Astrocyte (in vitro differentiated cells and primary cell): ENCODE results near the gene FOXF1. TPM values are rescaled to one million over a fixed set of nuclear protein-coding genes. Genes with fewer than 3 reads are reported as not detected.

Source experiments
- DNase-seq: peaks from one replicate; pipeline ENCODE4 v3.0.0-alpha.2; 2010; ENCODE audit warnings: low read depth
- FAIRE-seq: peaks from 2 replicates; lab custom pipeline; 2011; peaks lifted over from hg19 to GRCh38; lab: Jason Lieb, UNC
- H2AFZ ChIP-seq: 2 replicates; pipeline ENCODE4 v1.6.0; 2012; ENCODE audit warnings: low read depth, low read length, inconsistent platforms
- H3K27ac ChIP-seq: 2 replicates; pipeline ENCODE4 v1.5.1; 2011; ENCODE audit warnings: low read depth, low read length, inconsistent platforms
- H3K27me3 ChIP-seq: 2 replicates; pipeline ENCODE4 v1.6.0; 2011; ENCODE audit warnings: low read length, inconsistent platforms; ENCODE audit not compliant: insufficient read depth
- H3K36me3 ChIP-seq: 2 replicates; pipeline ENCODE4 v1.5.1; 2011; ENCODE audit warnings: low read length, inconsistent platforms; ENCODE audit not compliant: insufficient read depth
- H3K4me1 ChIP-seq: 2 replicates; pipeline ENCODE4 v1.5.1; 2011; ENCODE audit warnings: low read length, inconsistent platforms; ENCODE audit not compliant: insufficient read depth
- H3K4me2 ChIP-seq: 2 replicates; pipeline ENCODE4 v1.6.0; 2012; ENCODE audit warnings: low read length, inconsistent platforms
- H3K4me3 ChIP-seq: 2 replicates; pipeline ENCODE4 v1.5.1; 2011; ENCODE audit warnings: low read depth, mild to moderate bottlenecking, low read length, inconsistent platforms; ENCODE audit not compliant: insufficient read depth
- H3K79me2 ChIP-seq: 2 replicates; pipeline ENCODE4 v1.6.0; 2012; ENCODE audit warnings: mild to moderate bottlenecking, low read length, inconsistent platforms; ENCODE audit not compliant: insufficient read depth
- H3K9ac ChIP-seq: 2 replicates; pipeline ENCODE4 v1.6.0; 2012; ENCODE audit warnings: mild to moderate bottlenecking, low read length, inconsistent platforms
- H3K9me3 ChIP-seq: 2 replicates; pipeline ENCODE4 v1.5.1; 2012; ENCODE audit warnings: low read depth, mild to moderate bottlenecking, low read length, inconsistent platforms; ENCODE audit not compliant: insufficient read depth
- H4K20me1 ChIP-seq: 2 replicates; pipeline ENCODE4 v1.6.0; 2012; ENCODE audit warnings: low read length, inconsistent platforms; ENCODE audit not compliant: insufficient read depth
- H3K27ac Mint-ChIP-seq: one replicate; pipeline ENCODE4 v1.8.0; 2021; ENCODE audit warnings: mild to moderate bottlenecking, mixed read lengths; ENCODE audit not compliant: unreplicated experiment
- H3K27me3 Mint-ChIP-seq: one replicate; pipeline ENCODE4 v1.8.0; 2021; ENCODE audit warnings: low read depth, mixed read lengths; ENCODE audit not compliant: unreplicated experiment
- H3K36me3 Mint-ChIP-seq: one replicate; pipeline ENCODE4 v1.8.0; 2021; ENCODE audit warnings: low read depth, mixed read lengths; ENCODE audit not compliant: unreplicated experiment
- H3K4me1 Mint-ChIP-seq: one replicate; pipeline ENCODE4 v1.8.0; 2021; ENCODE audit warnings: low read depth, mixed read lengths; ENCODE audit not compliant: unreplicated experiment
- H3K4me3 Mint-ChIP-seq: one replicate; pipeline ENCODE4 v1.8.0; 2021; ENCODE audit warnings: mild to moderate bottlenecking, moderate library complexity, mixed read lengths; ENCODE audit not compliant: unreplicated experiment
- H3K9me3 Mint-ChIP-seq: one replicate; pipeline ENCODE4 v1.8.0; 2021; ENCODE audit warnings: mild to moderate bottlenecking, mixed read lengths; ENCODE audit not compliant: unreplicated experiment
- EZH2 ChIP-seq: IDR thresholded peaks from 2 replicates; pipeline ENCODE4 v1.6.1; 2012; ENCODE audit warnings: mild to moderate bottlenecking, low read length, inconsistent platforms; ENCODE audit not compliant: insufficient read depth
- total RNA-seq: library from RNA; stranded (reverse); gene quantifications from 2 replicates; pipeline ENCODE4 v1.2.1, GENCODE V29; 2021
- TF ChIP-seq, protein P1 (sequence below): IDR thresholded peaks from 2 replicates; pipeline ENCODE4 v1.5.1; 2011; ENCODE audit warnings: low read depth, mild to moderate bottlenecking, inconsistent platforms, low read length, moderate library complexity; ENCODE audit not compliant: insufficient read depth

The FOXF1 gene
- total RNA-seq, 1 donor from 2014 or later = 0.07 TPM

DNA sequence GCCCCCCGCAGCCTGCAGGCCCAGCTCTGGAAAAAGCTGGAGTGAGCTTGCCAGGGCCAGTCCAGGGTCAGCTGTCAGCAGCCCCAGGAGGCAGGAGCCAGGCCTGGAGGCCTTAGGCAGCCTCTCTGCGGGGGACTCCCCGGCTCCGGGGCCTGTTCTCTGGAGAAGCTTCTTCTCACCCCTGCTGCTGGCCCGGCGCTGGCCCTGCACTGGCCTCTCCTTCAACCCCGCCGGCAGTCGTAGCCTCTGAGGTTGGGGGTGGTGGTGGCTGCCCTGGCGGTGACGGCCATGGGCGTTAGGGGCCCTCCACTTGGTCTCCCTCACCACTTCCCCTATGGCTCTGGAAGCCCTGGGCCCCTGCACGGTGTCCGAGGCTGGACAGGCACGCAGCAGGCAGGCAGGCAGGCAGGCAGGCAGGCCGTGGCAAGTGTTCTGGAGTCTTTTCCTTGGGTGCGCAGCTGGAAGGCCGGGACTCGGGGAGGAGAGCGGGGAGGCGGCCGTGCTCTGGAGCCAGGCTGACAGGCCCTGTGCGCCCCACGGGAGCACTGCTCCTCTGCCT, 2.1 kb downstream of the FOXF1 start:
- peaks cover 43% of the 10 kb centered on the region for H3K79me2 ChIP-seq
- H3K9me3 ChIP-seq = peaks cover 9% of the 10 kb centered on the region
- peaks cover 64% of the 10 kb centered on the region for H3K27me3 ChIP-seq
- H3K27ac ChIP-seq = no peak overlapping the region
- peak overlapping the region; percentile 88 for H3K4me2 ChIP-seq
- H3K9ac ChIP-seq = peak overlapping the region; percentile 77
- H3K4me3 ChIP-seq = peak overlapping the region; percentile 71
- TF ChIP-seq EZH2 = peak; percentile 66
- TF ChIP-seq, protein P1, sequence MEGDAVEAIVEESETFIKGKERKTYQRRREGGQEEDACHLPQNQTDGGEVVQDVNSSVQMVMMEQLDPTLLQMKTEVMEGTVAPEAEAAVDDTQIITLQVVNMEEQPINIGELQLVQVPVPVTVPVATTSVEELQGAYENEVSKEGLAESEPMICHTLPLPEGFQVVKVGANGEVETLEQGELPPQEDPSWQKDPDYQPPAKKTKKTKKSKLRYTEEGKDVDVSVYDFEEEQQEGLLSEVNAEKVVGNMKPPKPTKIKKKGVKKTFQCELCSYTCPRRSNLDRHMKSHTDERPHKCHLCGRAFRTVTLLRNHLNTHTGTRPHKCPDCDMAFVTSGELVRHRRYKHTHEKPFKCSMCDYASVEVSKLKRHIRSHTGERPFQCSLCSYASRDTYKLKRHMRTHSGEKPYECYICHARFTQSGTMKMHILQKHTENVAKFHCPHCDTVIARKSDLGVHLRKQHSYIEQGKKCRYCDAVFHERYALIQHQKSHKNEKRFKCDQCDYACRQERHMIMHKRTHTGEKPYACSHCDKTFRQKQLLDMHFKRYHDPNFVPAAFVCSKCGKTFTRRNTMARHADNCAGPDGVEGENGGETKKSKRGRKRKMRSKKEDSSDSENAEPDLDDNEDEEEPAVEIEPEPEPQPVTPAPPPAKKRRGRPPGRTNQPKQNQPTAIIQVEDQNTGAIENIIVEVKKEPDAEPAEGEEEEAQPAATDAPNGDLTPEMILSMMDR = no peak
- Mint-ChIP-seq H3K4me1 (peaks cover 2% of the 10 kb centered on the region), H3K27me3 (peaks cover 57% of the 10 kb centered on the region), H3K4me3 (no peak overlapping the region), H3K36me3 (peaks cover 2% of the 10 kb centered on the region), H3K27ac (no peak overlapping the region), H3K9me3 (peaks cover 26% of the 10 kb centered on the region)
- H2AFZ ChIP-seq = no peak overlapping the region
- no peaks in the 10 kb centered on the region for H3K36me3 ChIP-seq
- H4K20me1 ChIP-seq = peaks cover 35% of the 10 kb centered on the region
- DNase-seq = no peak
- no peak for FAIRE-seq
- peaks cover 12% of the 10 kb centered on the region for H3K4me1 ChIP-seq

DNA sequence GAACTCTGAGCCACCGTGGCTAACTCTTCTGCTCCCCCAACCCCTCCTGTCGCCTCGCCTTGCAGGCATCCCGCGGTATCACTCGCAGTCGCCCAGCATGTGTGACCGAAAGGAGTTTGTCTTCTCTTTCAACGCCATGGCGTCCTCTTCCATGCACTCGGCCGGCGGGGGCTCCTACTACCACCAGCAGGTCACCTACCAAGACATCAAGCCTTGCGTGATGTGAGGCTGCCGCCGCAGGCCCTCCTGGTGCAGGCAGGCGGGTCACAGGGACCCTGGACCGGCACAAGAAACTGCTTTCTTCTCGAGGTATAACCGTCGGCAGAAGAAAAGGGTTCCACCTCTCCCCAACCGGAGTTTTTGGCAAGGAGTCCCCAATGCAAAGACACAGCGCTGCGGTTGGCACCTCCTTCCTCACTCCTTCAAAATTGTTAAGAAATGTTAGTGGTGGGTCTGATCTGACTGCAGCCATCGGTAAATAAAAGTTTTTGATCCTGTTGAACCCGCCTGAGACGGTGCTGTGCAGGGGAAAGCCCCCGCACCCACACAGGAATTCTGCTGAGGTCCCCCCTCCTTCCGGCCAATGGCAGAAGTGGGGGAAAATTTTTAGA, 2.6 kb downstream of the FOXF1 start:
- DNase-seq = no peak
- H3K79me2 ChIP-seq = peaks cover 43% of the 10 kb centered on the region
- H3K27ac ChIP-seq = no peak overlapping the region
- peak overlapping the region; percentile 92 for H3K27ac Mint-ChIP-seq
- H3K9me3 Mint-ChIP-seq = peaks cover 21% of the 10 kb centered on the region
- peak overlapping the region; percentile 77 for H3K9ac ChIP-seq
- H3K4me1 Mint-ChIP-seq = peaks cover 2% of the 10 kb centered on the region
- no peak for FAIRE-seq
- H3K4me2 ChIP-seq = peak overlapping the region; percentile 88
- TF ChIP-seq, protein P1 = no peak
- TF ChIP-seq EZH2 = no peak
- peak overlapping the region; percentile 26 for H2AFZ ChIP-seq
- H3K27me3 Mint-ChIP-seq = peaks cover 57% of the 10 kb centered on the region
- peak overlapping the region; percentile 71 for H3K4me3 ChIP-seq
- H3K9me3 ChIP-seq = peaks cover 4% of the 10 kb centered on the region
- H3K36me3 Mint-ChIP-seq = no peaks in the 10 kb centered on the region
- H3K4me3 Mint-ChIP-seq = no peak overlapping the region
- H4K20me1 ChIP-seq = peaks cover 39% of the 10 kb centered on the region
- H3K27me3 ChIP-seq = peaks cover 61% of the 10 kb centered on the region
- H3K4me1 ChIP-seq = peaks cover 9% of the 10 kb centered on the region
- H3K36me3 ChIP-seq = no peaks in the 10 kb centered on the region
